ENCODE data around the gene SELENOK.

SELENOK gene

GRCh38 chr3:53862241-53862640 is 29.4 kb downstream of the SELENOK start:
- TF ChIP-seq CTCF (IDR thresholded peaks at IDR 0.05) = no peak
- H3K4me3 ChIP-seq = no peak overlapping the region
- DNase-seq (ENCODE audit: low spot score) = no peak
- H3K27ac ChIP-seq = no peak overlapping the region

DNA sequence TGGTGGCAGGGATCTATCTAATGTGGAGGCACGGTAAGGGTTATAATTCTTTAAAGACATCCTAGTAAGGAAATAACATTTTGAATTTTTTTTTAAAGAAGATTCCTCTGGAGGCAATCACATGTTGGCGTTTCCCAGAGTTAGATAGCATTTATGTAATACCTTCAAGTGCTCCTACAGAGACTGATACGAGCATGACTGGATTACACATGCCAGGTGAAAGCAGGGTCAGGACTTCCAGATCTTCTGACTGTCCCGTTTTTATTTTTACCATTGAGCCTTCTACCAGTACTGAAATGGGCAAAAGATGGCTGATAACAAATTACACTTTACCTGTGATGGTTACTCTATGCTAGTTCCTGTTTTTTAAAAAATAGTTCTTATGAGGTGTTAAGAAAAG is 31.5 kb downstream of the SELENOK start:
- no peak for DNase-seq (ENCODE audit: low spot score)
- Histone ChIP-seq H3K4me3 (no peak overlapping the region), H3K27ac (no peak overlapping the region)
- no peak for TF ChIP-seq CTCF (IDR thresholded peaks at IDR 0.05)

DNA sequence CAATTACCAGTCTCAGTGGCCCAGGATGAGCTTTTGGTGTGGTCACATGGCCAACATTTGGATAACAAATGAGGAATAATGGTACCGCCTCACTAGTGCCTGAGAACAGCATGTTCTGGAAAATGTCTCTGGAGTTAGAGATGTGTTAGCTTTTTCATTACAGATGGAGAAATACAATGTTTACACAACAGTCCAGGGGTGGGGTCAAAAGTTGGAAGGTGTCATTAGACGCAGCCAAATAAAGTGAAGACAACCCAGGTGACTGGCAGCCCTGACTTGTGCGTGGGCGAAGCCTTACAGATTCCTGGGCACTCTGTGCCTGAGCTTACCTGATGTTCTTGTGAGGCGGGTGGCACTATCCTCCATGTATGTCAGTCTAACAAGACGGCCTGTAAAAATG is 32.5 kb downstream of the SELENOK start:
- no peak for DNase-seq (ENCODE audit: low spot score)
- TF ChIP-seq CTCF (IDR thresholded peaks at IDR 0.05) = no peak
- no peak overlapping the region for H3K27ac ChIP-seq
- no peak overlapping the region for H3K4me3 ChIP-seq

- H3K27ac ChIP-seq = no peak overlapping the region
- no peak overlapping the region for H3K4me3 ChIP-seq
- no peak for TF ChIP-seq CTCF (IDR thresholded peaks at IDR 0.05)
- no peak for DNase-seq (ENCODE audit: low spot score)
Measured at GRCh38 chr3:53858096-53858741, 33.4 kb downstream of the SELENOK start.

- Histone ChIP-seq H3K27ac (no peak overlapping the region), H3K4me3 (no peak overlapping the region)
- no peak for TF ChIP-seq CTCF (IDR thresholded peaks at IDR 0.05)
- no peak for DNase-seq (ENCODE audit: low spot score)
Measured at GRCh38 chr3:53856964-53857363, 34.7 kb downstream of the SELENOK start.

DNA sequence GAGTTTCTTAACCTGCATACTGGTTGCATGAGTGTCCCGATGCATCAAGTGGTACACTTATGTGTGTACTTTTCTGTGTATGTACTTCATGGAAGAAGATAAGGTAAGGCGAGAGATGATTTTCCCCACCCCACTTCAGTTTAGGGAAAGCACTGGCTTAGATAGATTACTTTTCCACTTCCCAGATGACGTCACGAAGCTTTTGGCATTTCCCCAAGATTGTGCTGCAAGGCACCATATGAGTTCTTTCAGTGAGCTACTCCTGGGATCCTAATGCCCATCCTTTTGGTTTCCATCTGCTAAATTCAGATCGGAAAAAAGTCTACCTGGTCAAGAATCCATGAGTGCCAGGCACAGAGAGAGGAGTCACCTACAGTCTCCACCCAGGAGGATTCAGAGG is 40.8 kb downstream of the SELENOK start:
- no peak overlapping the region for H3K4me3 ChIP-seq
- DNase-seq (ENCODE audit: low spot score) = no peak
- no peak for TF ChIP-seq CTCF (IDR thresholded peaks at IDR 0.05)
- no peak overlapping the region for H3K27ac ChIP-seq

DNA sequence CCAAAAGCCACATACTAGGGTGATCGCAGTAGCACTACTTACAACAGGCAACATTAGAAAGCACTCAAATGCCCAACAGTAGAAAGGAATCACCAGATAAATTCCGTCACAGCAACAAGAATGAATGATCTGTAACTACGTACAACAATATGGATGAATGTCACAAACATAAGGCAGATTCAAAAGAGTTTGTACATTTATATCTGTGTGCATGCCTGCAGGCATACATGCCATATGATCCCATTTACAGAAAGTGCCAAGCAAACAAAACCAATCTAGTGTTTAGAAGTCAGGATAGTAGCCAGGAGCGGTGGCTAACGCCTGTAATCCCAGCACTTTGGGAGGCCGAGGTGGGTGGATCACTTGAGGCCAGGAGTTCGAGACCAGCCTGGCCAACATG is 41.7 kb downstream of the SELENOK start:
- Histone ChIP-seq H3K27ac (no peak overlapping the region), H3K4me3 (no peak overlapping the region)
- no peak for TF ChIP-seq CTCF (IDR thresholded peaks at IDR 0.05)
- DNase-seq (ENCODE audit: low spot score) = no peak

Measured in coronary artery (tissue), 2 donors.